ENCODE measurements around the gene LUC7L3.
"Not testable (repeated sequence)": the region's sequence is repeated elsewhere in the genome, so short reads cannot be mapped to it uniquely, and the experiment has no call there.

The LUC7L3 gene

DNA sequence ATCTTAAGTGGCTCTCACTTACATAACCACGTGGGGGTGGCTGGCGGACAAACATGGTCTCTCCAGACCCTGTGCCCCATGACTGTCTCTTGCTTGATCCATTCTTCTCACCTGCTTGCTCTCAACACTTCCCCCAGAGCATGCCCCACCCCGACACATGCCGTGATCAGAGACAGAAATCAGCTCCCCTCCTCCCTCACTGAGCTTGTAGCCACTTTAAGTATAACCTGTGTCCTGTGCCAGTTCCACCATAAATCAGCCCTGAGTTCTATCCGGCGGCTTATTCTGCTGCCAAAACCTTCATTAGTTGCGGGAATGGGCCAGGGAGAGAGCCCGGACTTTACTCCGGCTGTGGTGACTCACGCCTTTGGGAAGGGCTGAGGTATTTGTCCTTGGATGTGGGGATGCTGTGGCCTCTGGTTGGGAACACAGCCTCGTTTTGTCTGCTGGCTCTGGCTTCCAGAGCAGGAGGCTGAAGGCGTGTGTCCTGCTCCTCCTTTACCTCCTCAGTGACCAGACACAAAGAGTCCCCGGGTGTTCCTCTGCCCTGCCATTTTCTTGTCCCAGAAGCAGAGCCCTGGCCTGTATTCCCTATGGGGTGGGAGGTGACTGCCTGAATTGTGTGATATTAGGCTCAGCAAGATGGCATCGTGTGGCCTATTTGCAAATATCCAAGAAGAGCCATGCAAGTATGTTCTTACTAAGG lies 32.8 kb upstream of the LUC7L3 start:
- DNase-seq (ENCODE audit: low read depth), result peak; percentile 90

GRCh38 chr17:50687200-50688066 lies 32.0 kb upstream of the LUC7L3 start:
- DNase-seq (ENCODE audit: low read depth), result no peak

- DNase-seq (ENCODE audit: low read depth), result no peak
These were observed 31.2 kb upstream of the LUC7L3 start for GRCh38 chr17:50688245-50688644.

GRCh38 chr17:50689251-50689650 lies 30.2 kb upstream of the LUC7L3 start:
- DNase-seq (ENCODE audit: low read depth), result no peak

- no peak for DNase-seq (ENCODE audit: low read depth)
These were observed 29.2 kb upstream of the LUC7L3 start for GRCh38 chr17:50689956-50690886.

DNA sequence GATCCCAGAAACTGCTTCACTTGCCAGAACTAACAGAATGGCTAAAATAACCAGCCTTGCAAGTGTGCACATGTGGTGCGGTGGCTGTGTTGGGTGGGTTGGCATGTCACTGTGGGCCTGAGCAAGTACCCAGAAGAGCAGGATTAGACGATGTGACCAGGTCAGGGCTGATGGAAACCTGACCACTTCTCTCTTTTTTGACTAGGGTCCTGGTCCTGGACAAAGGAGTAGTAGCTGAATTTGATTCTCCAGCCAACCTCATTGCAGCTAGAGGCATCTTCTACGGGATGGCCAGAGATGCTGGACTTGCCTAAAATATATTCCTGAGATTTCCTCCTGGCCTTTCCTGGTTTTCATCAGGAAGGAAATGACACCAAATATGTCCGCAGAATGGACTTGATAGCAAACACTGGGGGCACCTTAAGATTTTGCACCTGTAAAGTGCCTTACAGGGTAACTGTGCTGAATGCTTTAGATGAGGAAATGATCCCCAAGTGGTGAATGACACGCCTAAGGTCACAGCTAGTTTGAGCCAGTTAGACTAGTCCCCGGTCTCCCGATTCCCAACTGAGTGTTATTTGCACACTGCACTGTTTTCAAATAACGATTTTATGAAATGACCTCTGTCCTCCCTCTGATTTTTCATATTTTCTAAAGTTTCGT lies 28.4 kb upstream of the LUC7L3 start:
- DNase-seq (ENCODE audit: low read depth), result no peak

DNA sequence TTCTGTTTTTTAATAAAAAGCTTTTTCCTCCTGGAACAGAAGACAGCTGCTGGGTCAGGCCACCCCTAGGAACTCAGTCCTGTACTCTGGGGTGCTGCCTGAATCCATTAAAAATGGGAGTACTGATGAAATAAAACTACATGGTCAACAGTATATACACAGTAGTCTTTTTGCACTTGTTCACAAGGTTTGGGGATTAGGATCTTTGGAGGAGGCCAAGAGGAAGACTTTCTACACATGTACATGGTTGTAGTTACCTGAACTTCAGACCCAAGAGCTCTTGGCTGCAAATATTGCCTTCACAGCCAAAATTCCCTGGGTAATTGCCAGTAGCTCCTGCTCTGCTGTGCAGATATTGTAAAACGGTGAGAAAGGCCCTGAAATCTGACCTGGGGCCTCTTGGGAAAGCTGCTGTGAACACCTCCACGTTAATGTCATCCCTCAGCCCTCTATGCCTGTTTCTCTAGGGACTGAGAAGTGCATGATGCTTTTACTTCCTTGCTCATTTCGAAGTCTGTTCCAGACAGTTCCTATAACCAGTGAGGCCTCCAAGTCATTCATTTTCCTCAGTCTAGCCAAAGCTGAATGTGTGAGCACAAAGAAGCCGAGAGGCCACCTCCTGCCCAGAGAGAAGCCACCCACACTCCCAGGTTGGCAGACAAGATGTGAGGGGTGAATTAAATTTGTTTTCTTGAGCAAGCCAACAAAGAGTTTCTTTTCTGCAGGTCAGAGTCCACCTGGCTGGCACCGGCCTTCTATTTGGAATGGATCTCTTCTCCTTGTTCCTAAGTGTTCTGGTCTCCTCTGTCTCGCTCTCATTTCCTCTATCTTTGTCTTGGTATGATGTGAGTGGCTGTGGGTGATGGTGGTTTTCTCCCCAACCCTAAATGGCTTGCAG lies 27.6 kb upstream of the LUC7L3 start:
- DNase-seq (ENCODE audit: low read depth), result no peak

DNA sequence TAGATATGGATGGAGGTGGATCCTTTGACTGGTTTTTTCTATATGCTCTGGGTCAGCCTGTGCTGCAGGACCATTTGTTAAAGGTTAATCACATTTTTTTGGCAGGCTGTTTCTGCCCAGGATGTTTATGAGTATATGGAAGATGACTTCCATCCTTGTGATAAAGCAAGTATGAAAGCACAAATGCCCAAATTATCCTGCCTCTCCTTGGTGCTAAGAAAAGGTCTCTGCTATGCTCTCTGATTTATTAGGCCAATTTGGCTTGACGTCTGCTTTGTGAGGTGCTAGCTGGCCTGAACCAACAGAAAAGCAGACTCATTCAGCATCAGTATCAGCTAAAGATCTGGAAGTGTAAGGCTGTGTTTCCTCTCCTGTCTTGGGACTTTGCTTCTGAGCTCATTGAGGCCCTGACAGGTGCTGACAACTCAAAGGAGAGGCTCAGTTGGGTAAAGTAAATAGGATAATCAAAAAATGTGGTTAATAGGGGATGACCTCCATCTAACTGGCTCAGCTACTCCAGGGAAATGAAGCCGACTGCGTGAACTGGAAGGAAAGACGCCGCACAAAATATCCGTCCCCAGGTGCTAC lies 26.9 kb upstream of the LUC7L3 start:
- DNase-seq (ENCODE audit: low read depth), result no peak

DNA sequence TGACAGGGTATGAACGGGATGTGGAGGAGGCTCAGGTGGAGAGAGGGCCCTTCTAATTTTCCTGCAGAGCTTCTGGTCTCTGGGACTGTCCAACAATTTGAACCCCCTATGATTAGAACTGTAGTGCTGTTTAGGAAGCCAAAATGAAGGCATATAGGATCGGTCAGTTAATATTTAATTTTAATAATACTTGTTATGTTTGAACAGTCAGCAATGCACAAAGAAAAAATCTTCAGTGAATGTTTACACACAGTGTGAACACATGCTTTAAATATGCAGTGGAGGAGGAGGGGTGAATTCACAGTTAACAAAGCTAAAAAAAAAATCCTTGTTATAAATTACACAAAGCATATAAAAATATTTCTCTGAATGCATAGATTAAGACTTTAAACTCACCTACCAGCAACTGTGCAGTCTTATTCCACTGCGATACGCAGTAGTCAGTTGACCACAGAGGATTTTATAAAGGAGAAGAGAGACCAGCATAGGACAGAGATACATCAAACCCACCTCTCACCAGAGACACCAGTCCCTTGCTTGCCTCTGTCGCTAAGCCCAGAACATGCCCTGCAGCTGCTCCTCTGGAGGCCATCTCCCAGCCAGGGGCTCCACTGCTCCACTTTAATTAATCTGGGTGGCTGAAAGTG lies 26.2 kb upstream of the LUC7L3 start:
- no peak for DNase-seq (ENCODE audit: low read depth)

DNA sequence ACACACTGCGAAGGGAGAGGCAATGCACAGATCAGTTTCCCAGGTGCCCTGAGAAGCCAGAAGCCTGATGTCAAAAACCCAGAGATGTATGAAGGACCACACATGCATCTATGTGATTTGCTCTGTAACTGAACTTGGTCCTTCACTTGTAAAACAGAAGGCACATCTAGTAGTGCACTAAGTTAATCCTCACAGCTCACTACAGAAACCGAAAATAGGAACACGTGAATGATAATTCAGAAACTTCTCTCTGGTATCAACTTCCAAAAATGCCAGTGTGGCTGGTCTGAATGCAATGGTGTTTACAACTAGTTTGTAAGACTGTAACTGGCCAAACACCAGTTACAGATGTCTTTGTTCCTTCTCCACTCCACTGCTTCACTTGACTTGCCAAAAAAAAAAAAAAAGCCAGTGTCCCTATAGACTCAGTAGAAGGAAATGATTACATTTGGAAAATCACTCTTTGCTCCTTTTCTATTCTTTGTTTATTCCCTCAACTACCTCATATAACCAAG lies 23.0 kb upstream of the LUC7L3 start:
- DNase-seq (ENCODE audit: low read depth), result no peak

GRCh38 chr17:50697062-50697461 lies 22.3 kb upstream of the LUC7L3 start:
- no peak for DNase-seq (ENCODE audit: low read depth)

- no peak for DNase-seq (ENCODE audit: low read depth)
These were observed 21.6 kb upstream of the LUC7L3 start for GRCh38 chr17:50697663-50698272.

DNA sequence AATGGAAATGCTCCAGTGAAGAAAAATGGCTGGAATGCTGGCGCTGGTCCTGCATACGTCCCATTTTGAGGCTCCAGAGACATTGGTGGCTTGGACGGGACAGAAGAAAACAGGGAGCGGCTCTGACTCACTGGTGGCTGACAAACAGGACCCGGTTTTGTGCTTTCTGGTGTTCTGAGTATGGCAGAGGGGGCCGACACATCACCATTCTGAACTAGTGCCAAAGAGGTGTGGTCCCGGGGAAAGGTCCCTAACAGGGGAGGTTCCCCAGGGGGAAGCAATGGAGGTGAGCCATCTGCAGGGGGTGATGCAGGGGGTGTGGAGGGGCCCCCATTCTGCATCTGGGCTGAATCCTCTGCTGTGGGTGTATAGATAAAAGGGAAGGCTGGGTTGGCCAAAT lies 20.0 kb upstream of the LUC7L3 start:
- DNase-seq (ENCODE audit: low read depth), result no peak

DNA sequence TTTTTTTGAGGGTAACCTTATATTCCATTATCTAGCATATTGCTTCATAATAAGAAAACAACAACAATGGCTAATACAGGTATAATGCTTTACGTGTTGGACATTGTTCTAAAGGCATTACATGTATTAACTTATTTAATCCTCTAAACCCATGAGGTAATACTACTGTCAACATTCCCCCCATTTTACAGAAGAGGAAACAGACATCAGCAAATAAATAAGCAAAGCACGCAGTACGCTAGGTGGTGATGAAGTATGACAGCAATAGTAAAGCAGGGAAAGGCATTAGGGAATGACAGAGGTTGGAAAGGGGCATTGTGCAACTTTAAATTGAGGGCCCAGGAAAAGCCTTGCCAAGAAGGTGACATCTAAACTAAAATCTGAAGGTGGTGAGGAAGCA lies 16.2 kb upstream of the LUC7L3 start:
- DNase-seq (ENCODE audit: low read depth), result no peak

GRCh38 chr17:50707289-50708049 lies 11.9 kb upstream of the LUC7L3 start, which contains the start of gene ANKRD40:
TSS of gene ANKRD40 (minus strand) at chr17:50707914. CDS start at chr17:50707654, 260 bp downstream.
- DNase-seq (ENCODE audit: low read depth), result peak; percentile 90

DNA sequence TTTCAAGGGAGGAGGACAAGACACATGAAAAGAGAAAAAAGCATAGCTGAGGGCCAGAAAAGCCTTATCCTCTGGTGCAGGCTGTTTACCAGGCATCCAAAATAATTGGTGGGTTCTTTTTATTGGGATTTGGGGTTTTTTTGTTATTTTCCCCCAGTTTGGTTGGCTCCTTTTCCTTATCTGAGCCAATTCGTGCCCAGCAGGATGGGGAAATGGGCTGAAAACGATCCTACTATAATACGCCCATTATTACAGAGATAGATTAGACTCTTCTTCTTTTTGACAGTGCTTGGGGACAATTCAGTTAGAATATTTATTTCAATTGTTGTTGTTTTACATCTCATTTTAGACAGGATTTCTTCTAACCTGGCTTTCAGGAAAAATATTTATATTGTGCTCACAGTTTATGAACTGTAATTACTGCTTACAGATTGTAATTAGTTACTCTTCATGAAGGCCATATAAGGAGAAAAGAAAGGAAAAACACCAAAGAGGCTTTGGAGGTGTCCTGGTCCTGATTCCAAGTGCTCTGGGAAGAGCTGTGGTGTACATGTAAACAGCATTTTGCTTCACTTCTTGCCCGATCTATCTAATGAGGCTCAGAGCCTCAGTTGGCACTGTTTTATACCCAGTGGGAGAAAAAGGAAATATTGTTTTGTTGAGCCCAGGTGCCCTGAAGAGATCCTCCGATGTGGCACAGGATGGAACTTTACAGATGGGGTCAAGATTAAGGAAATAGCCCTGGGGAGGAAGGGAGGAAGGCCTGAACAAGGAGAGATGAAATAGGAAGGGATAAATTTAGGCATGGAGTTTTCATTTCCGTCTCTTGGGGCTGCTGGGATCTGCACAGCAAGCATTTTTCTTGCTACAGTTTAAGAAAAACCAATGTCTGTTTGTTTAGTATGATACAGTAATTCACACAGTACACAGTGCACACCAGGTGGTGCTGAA lies 11.1 kb upstream of the LUC7L3 start:
- DNase-seq (ENCODE audit: low read depth), result no peak

DNA sequence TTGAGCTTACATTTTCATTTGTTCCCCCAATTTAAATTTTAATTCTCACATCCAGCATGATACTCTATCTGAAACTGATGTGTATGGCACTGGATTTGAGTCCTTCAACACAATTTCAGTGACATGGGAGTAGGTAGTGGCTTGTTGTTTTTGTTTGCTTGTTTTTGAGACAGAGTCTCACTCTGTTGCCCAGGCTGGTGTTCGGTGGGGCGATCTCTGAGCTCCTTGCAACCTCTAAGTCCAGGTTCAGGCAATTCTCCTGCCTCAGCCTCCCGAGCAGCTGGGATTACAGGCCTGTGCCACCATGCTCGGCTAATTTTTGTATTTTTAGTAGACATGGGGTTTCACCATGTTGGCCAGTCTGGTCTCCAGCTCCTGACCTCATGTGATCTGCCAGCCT lies 10.3 kb upstream of the LUC7L3 start:
- DNase-seq (ENCODE audit: low read depth), result not testable (repeated sequence)

Data from GM04504 (cell line).